Measurements from ENCODE around the gene CLGN. TPM values are rescaled to one million over a fixed set of nuclear protein-coding genes. Genes with fewer than 3 reads are reported as not detected.

Gene CLGN
- total RNA-seq, 1 experiment from 2014 or later: 2.9 TPM

DNA sequence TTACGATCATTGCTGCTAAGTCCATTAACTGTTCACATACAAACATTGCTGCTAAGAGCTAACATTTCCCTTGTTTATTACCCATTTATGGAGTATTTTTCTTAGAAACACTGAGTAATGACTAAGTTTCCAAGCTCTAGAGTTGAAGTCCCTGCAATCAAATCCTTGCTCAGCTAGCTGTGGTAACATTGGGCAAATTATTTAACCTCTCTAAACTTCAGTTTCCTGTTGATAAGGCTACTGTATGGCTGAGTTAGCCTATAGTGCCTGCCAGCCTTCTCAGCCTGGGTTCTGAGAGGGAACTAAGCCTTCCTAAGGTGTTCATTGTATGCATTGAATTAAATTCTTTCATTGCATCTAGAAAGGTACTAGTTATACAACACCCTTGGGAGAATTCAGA lies 69.2 kb downstream of the CLGN start:
- Histone ChIP-seq H3K9ac (ENCODE audit: extremely low read depth, insufficient read length, low read length) (no peak overlapping the region), H3K56ac (ENCODE audit: insufficient read length, low read depth, low read length) (no peak overlapping the region), H3K18ac (ENCODE audit: insufficient read length, low read depth, low read length) (no peak overlapping the region), H3K9me3 (ENCODE audit: control insufficient read depth, low read depth, low read length) (no peaks in the 10 kb centered on the region), H3K79me1 (ENCODE audit: insufficient read depth, low read depth, low read length, poor library complexity, severe bottlenecking) (no peaks in the 10 kb centered on the region), H3K4me2 (ENCODE audit: insufficient read depth, insufficient read length, low read length) (no peak overlapping the region), H3K27me3 (ENCODE audit: insufficient read depth, low read length) (no peaks in the 10 kb centered on the region), H3K23ac (ENCODE audit: insufficient read length, low read depth, low read length) (no peak overlapping the region), H2BK20ac (ENCODE audit: low read depth, low read length, poor library complexity, severe bottlenecking) (no peak overlapping the region), H3T11ph (ENCODE audit: low read length) (no peak overlapping the region), H2AFZ (ENCODE audit: low read length) (no peak overlapping the region), H2BK120ac (ENCODE audit: low read depth, low read length, poor library complexity, severe bottlenecking) (no peak overlapping the region), H4K91ac (ENCODE audit: insufficient read length, low read depth, low read length) (no peak overlapping the region), H2BK12ac (ENCODE audit: insufficient read length, low read depth, low read length) (no peak overlapping the region), H2BK5ac (ENCODE audit: insufficient read length, low read length) (no peak overlapping the region), H4K5ac (ENCODE audit: insufficient read length, low read depth, low read length) (no peak overlapping the region), H3K4me1 (ENCODE audit: insufficient read depth, low read length) (no peaks in the 10 kb centered on the region), H3K79me2 (ENCODE audit: insufficient read depth, low read length) (no peaks in the 10 kb centered on the region), H3K4ac (ENCODE audit: low read depth, low read length) (no peak overlapping the region), H4K8ac (replicated peaks; ENCODE audit: insufficient read length, low read depth, low read length) (no peak overlapping the region), H2AK5ac (ENCODE audit: insufficient read length, low read length) (no peak overlapping the region), H3K27ac (ENCODE audit: insufficient read length, low read depth, low read length) (no peak overlapping the region), H3K23me2 (ENCODE audit: insufficient read length, low read depth, low read length, poor library complexity, severe bottlenecking) (no peaks in the 10 kb centered on the region), H3K14ac (ENCODE audit: insufficient read depth, low read length) (no peak overlapping the region), H4K20me1 (ENCODE audit: control insufficient read depth, insufficient read depth, insufficient read length) (no peaks in the 10 kb centered on the region), H2BK15ac (ENCODE audit: low read depth, low read length) (no peak overlapping the region)
- no peaks in the 10 kb centered on the region for H3K9me3 Mint-ChIP-seq
- H3K27me3 Mint-ChIP-seq (ENCODE audit: low read depth): peaks cover 7% of the 10 kb centered on the region
- TF ChIP-seq, protein P1, sequence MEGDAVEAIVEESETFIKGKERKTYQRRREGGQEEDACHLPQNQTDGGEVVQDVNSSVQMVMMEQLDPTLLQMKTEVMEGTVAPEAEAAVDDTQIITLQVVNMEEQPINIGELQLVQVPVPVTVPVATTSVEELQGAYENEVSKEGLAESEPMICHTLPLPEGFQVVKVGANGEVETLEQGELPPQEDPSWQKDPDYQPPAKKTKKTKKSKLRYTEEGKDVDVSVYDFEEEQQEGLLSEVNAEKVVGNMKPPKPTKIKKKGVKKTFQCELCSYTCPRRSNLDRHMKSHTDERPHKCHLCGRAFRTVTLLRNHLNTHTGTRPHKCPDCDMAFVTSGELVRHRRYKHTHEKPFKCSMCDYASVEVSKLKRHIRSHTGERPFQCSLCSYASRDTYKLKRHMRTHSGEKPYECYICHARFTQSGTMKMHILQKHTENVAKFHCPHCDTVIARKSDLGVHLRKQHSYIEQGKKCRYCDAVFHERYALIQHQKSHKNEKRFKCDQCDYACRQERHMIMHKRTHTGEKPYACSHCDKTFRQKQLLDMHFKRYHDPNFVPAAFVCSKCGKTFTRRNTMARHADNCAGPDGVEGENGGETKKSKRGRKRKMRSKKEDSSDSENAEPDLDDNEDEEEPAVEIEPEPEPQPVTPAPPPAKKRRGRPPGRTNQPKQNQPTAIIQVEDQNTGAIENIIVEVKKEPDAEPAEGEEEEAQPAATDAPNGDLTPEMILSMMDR (conservative IDR thresholded peaks at IDR 0.05): no peak
- DNase-seq: no peak
- no peak overlapping the region for H3K4me3 Mint-ChIP-seq
- H3K27ac Mint-ChIP-seq: no peak overlapping the region
- no CpG with 5 or more reads among the region's 1 CpG for WGBS (ENCODE audit: extremely low coverage, insufficient read length, low lambda C conversion rate)
- no peaks in the 10 kb centered on the region for H3K36me3 Mint-ChIP-seq (ENCODE audit: insufficient read depth in 1 of 3, low read depth in 3 of 3)
- H3K4me1 Mint-ChIP-seq: no peaks in the 10 kb centered on the region

All from H9 (cell line).